ENCODE results near the gene SLC22A17. TPM values are rescaled to one million over a fixed set of nuclear protein-coding genes. Genes with fewer than 3 reads are reported as not detected.
"Not testable (repeated sequence)": the region's sequence is repeated elsewhere in the genome, so short reads cannot be mapped to it uniquely, and the experiment has no call there.

The SLC22A17 gene
- total and polyA plus RNA-seq, 4 donors, result 5.4 to 27.3 (median 9.7) TPM

DNA sequence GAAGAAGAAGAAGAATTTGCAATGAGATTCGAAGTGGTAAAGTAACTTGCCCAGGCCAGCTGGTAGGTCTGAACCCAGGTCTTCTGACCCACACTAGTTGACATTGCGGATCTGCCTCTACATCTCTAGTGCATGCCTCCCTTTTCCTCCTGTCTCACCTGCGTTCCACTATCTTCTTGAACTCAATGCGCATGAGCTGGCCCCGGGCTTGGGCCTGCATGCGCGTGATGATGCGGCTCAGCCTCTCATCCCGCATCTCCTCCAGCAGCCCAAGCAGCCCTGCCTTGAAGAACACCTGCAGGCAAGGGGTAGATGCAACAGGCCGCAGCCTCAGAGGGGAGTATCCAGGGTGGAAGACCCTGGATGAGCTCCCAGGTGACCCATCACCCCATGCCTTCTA, 43.4 kb upstream of the SLC22A17 start:
- Histone ChIP-seq H3K4me3 (no peak overlapping the region), H3K27ac (ENCODE audit: low read depth in 1 of 2, low read length in 1 of 2) (no peak overlapping the region), H3K4me1 (ENCODE audit: control insufficient read depth in 5 of 5, insufficient read depth in 5 of 5, low read length in 5 of 5) (no peaks in the 10 kb centered on the region), H3K9me3 (ENCODE audit: control insufficient read depth in 4 of 4, insufficient read depth in 3 of 4, low read length in 3 of 4) (no peaks in the 10 kb centered on the region), H3K36me3 (ENCODE audit: control insufficient read depth in 4 of 4, insufficient read depth in 4 of 4, low read length in 4 of 4) (no peaks in the 10 kb centered on the region), H3K27me3 (ENCODE audit: control insufficient read depth in 3 of 3, insufficient read depth in 3 of 3, low read length in 2 of 3) (no peaks in the 10 kb centered on the region), H3K9ac (ENCODE audit: insufficient read depth in 1 of 2, low read length in 2 of 2) (no peak overlapping the region)
- DNase-seq, result no peak
- WGBS, 2 donors, result 91% methylated on average over 10 of the region's 10 CpGs
- TF ChIP-seq, protein P1, sequence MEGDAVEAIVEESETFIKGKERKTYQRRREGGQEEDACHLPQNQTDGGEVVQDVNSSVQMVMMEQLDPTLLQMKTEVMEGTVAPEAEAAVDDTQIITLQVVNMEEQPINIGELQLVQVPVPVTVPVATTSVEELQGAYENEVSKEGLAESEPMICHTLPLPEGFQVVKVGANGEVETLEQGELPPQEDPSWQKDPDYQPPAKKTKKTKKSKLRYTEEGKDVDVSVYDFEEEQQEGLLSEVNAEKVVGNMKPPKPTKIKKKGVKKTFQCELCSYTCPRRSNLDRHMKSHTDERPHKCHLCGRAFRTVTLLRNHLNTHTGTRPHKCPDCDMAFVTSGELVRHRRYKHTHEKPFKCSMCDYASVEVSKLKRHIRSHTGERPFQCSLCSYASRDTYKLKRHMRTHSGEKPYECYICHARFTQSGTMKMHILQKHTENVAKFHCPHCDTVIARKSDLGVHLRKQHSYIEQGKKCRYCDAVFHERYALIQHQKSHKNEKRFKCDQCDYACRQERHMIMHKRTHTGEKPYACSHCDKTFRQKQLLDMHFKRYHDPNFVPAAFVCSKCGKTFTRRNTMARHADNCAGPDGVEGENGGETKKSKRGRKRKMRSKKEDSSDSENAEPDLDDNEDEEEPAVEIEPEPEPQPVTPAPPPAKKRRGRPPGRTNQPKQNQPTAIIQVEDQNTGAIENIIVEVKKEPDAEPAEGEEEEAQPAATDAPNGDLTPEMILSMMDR (IDR thresholded peaks at IDR 0.05; ENCODE audit: control extremely low read depth, extremely low read depth), result no peak
- ATAC-seq (ENCODE audit: insufficient read depth, low FRiP score), result no peak

DNA sequence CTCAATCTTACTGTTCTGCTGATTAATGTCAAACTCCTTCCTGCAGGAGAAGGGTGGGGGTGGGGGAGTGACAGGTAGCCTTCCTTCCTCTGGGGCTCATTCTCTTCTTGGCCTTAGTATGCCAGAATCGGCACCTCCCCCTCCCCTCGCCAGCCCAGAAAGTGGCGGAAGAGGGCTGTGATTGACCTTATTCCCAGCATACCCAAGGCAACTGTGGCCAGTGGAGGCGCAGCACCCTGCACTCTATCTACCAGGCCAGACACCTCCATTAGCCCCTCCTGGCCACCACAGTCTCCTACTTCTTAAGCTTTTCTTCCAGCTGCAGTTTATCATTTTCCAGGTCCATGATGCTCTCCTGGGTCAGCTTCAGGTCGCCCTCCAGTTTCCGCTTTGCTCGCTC, 39.9 kb upstream of the SLC22A17 start:
- H3K27ac ChIP-seq (ENCODE audit: low read depth in 1 of 2, low read length in 1 of 2), result no peak overlapping the region
- WGBS, 2 donors, result 80 to 85% methylated on average over 7 of the region's 7 CpGs
- DNase-seq (no peak), ATAC-seq (ENCODE audit: insufficient read depth, low FRiP score) (no peak)
- no peaks in the 10 kb centered on the region for H3K36me3 ChIP-seq (ENCODE audit: control insufficient read depth in 4 of 4, insufficient read depth in 4 of 4, low read length in 4 of 4)
- TF ChIP-seq, protein P1 (IDR thresholded peaks at IDR 0.05; ENCODE audit: control extremely low read depth, extremely low read depth), result no peak
- no peaks in the 10 kb centered on the region for H3K27me3 ChIP-seq (ENCODE audit: control insufficient read depth in 3 of 3, insufficient read depth in 3 of 3, low read length in 2 of 3)
- no peaks in the 10 kb centered on the region for H3K4me1 ChIP-seq (ENCODE audit: control insufficient read depth in 5 of 5, insufficient read depth in 5 of 5, low read length in 5 of 5)
- H3K9me3 ChIP-seq (ENCODE audit: control insufficient read depth in 4 of 4, insufficient read depth in 3 of 4, low read length in 3 of 4), result no peaks in the 10 kb centered on the region
- no peak overlapping the region for H3K9ac ChIP-seq (ENCODE audit: insufficient read depth in 1 of 2, low read length in 2 of 2)
- no peak overlapping the region for H3K4me3 ChIP-seq

DNA sequence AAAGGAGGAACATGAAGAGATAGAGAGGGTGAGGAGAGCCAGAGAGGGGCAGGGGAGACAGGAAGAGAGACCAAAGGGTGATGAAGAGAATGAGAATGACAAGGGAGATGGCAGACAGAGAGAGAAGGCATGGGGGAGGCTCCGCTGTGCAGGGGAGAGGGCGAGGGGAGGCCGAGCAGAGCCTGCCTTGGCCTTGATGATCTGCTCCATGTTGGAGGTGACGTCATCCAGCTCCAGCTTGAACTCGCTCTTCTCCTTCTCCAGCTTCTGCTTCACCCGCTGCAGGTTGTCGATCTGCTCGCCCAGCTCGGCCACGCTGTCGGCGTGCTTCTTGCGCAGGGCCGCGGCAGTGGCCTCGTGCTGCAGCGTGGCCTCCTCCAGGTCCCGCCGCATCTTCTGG, 37.2 kb upstream of the SLC22A17 start:
- 91 to 96% methylated on average over 3 to 4 of the region's 19 CpGs for WGBS, 2 donors
- not testable (repeated sequence) for ATAC-seq (ENCODE audit: insufficient read depth, low FRiP score); H3K4me1 ChIP-seq (ENCODE audit: control insufficient read depth in 5 of 5, insufficient read depth in 5 of 5, low read length in 5 of 5); H3K27me3 ChIP-seq (ENCODE audit: control insufficient read depth in 3 of 3, insufficient read depth in 3 of 3, low read length in 2 of 3); DNase-seq; H3K9me3 ChIP-seq (ENCODE audit: control insufficient read depth in 4 of 4, insufficient read depth in 3 of 4, low read length in 3 of 4); H3K9ac ChIP-seq (ENCODE audit: insufficient read depth in 1 of 2, low read length in 2 of 2); H3K4me3 ChIP-seq; H3K27ac ChIP-seq (ENCODE audit: low read depth in 1 of 2, low read length in 1 of 2); H3K36me3 ChIP-seq (ENCODE audit: control insufficient read depth in 4 of 4, insufficient read depth in 4 of 4, low read length in 4 of 4)

DNA sequence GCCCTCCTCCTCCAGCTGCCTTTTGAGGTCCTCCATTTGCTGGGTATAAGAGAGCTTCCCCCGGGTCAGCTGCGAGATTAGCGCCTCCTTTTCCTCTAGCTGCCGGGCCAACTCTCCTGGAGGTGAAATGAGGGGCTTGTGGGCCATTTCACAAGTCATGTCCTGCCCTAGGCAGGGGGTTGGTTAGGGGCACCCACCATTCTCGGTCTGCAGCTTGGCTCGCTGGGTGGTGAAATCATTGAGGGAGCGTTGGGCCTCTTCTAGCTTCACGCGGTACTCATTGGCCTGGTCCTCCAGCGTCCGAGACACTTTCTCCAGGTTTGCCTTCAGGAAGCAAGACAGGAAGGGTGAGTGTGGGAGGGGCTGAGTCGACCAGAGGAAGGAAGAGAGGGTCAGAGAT, 36.7 kb upstream of the SLC22A17 start:
- 45 to 63% methylated on average over 12 of the region's 12 CpGs for WGBS, 2 donors
- ATAC-seq (ENCODE audit: insufficient read depth, low FRiP score), result no peak
- peaks cover 0 to 5% (median 0%) of the 10 kb centered on the region in 4 donors for H3K36me3 ChIP-seq (ENCODE audit: control insufficient read depth in 4 of 4, insufficient read depth in 4 of 4, low read length in 4 of 4)
- H3K9ac ChIP-seq (ENCODE audit: insufficient read depth in 1 of 2, low read length in 2 of 2), result no peak overlapping the region
- no peak for DNase-seq
- no peaks in the 10 kb centered on the region for H3K4me1 ChIP-seq (ENCODE audit: control insufficient read depth in 5 of 5, insufficient read depth in 5 of 5, low read length in 5 of 5)
- H3K27me3 ChIP-seq (ENCODE audit: control insufficient read depth in 3 of 3, insufficient read depth in 3 of 3, low read length in 2 of 3), result no peaks in the 10 kb centered on the region
- no peaks in the 10 kb centered on the region for H3K9me3 ChIP-seq (ENCODE audit: control insufficient read depth in 4 of 4, insufficient read depth in 3 of 4, low read length in 3 of 4)
- TF ChIP-seq, protein P1 (IDR thresholded peaks at IDR 0.05; ENCODE audit: control extremely low read depth, extremely low read depth), result no peak
- peak overlapping the region in 1 of 2 donors; percentile 10 for H3K27ac ChIP-seq (ENCODE audit: low read depth in 1 of 2, low read length in 1 of 2)
- no peak overlapping the region for H3K4me3 ChIP-seq
